HepG2 (cell line): ENCODE measurements around the gene TNFSF12. TPM values are rescaled to one million over a fixed set of nuclear protein-coding genes. Genes with fewer than 3 reads are reported as not detected.
A peak's percentile ranks its signal among the peaks of the same experiment; 100 is the strongest.

Experiments used
- CREBL2 ChIP-seq: sonication (generic); formaldehyde crosslinking; IDR thresholded peaks from 2 replicates; pipeline ENCODE4 v1.8.1; 2023; ENCODE audit warnings: missing genetic modification reagents, mild to moderate bottlenecking, borderline replicate concordance
- GABPA ChIP-seq, 2 experiments: IDR thresholded peaks; 2 replicates each; pipeline ENCODE4 v1.6.1; 2011 to 2016; ENCODE audit warnings: low read depth in 2 of 2, low read length in 1 of 2, missing biosample characterization in 1 of 2, missing genetic modification characterization in 1 of 2
- GABPB1 ChIP-seq: IDR thresholded peaks from 2 replicates; pipeline ENCODE4 v1.6.1; 2016; ENCODE audit warnings: mild to moderate bottlenecking, missing genetic modification reagents, moderate library complexity, missing compliant biosample characterization
- GATAD1 ChIP-seq: IDR thresholded peaks from 2 replicates; pipeline ENCODE4 v1.6.1; 2016; ENCODE audit warnings: missing genetic modification reagents, missing compliant biosample characterization
- GMEB1 ChIP-seq: sonication (generic); formaldehyde crosslinking; IDR thresholded peaks from 2 replicates; pipeline ENCODE4 v1.5.1; 2020; ENCODE audit warnings: missing genetic modification reagents, mild to moderate bottlenecking, borderline replicate concordance
- HBP1 ChIP-seq: IDR thresholded peaks from 2 replicates; pipeline ENCODE4 v1.6.1; 2016; ENCODE audit warnings: low read depth, control low read depth
- HINFP ChIP-seq: sonication (generic); formaldehyde crosslinking; IDR thresholded peaks from 2 replicates; pipeline ENCODE4 v1.4.0; 2020; ENCODE audit warnings: low read depth, mild to moderate bottlenecking, missing genetic modification reagents
- IKZF5 ChIP-seq: IDR thresholded peaks from 2 replicates; pipeline ENCODE4 v1.6.1; 2018; ENCODE audit warnings: missing genetic modification reagents, mild to moderate bottlenecking, missing compliant biosample characterization
- KDM2A ChIP-seq: sonication (generic); formaldehyde crosslinking; IDR thresholded peaks from 2 replicates; pipeline ENCODE4 v1.4.0; 2020; ENCODE audit warnings: low read depth, missing genetic modification reagents, borderline replicate concordance
- NFKBIZ ChIP-seq: IDR thresholded peaks from 2 replicates; pipeline ENCODE4 v1.6.1; 2018; ENCODE audit warnings: missing genetic modification reagents, missing compliant biosample characterization
- POGZ ChIP-seq: sonication (generic); formaldehyde crosslinking; IDR thresholded peaks from 2 replicates; pipeline ENCODE4 v1.4.0; 2020; ENCODE audit warnings: mild to moderate bottlenecking, missing genetic modification reagents
- RARA ChIP-seq: IDR thresholded peaks from 2 replicates; pipeline ENCODE4 v1.6.1; 2016; ENCODE audit warnings: missing genetic modification reagents, missing compliant biosample characterization
- SALL1 ChIP-seq: sonication (generic); formaldehyde crosslinking; IDR thresholded peaks from 2 replicates; pipeline ENCODE4 v1.8.0; 2022; ENCODE audit warnings: mild to moderate bottlenecking, missing genetic modification reagents
- SOX13 ChIP-seq, 3 experiments: fragments of 450-650 bp in 1 of 3; sonication (generic) in 1 of 3; formaldehyde crosslinking in 1 of 3; IDR thresholded peaks in 2 of 3; conservative IDR thresholded peaks in 1 of 3; 2 replicates each; pipeline versions ENCODE4 v1.5.0 to v1.6.1; 2016 to 2020; ENCODE audit warnings: antibody characterized with exemption in 1 of 3, mild to moderate bottlenecking in 1 of 3, missing compliant biosample characterization in 1 of 3, missing genetic modification reagents in 1 of 3, moderate library complexity in 1 of 3
- SP1 ChIP-seq, 2 experiments: fragments of 450-650 bp in 1 of 2; sonication (generic) in 1 of 2; formaldehyde crosslinking in 1 of 2; IDR thresholded peaks; 2 replicates each; pipeline versions ENCODE4 v1.4.0 to v1.6.1; 2016 to 2020; ENCODE audit warnings: missing genetic modification reagents in 1 of 2
- ZBTB26 ChIP-seq: IDR thresholded peaks from 2 replicates; pipeline ENCODE4 v1.6.1; 2016; ENCODE audit warnings: missing compliant biosample characterization, missing genetic modification reagents, borderline replicate concordance
- ZC3H13 ChIP-seq: sonication (generic); formaldehyde crosslinking; IDR thresholded peaks from 2 replicates; pipeline ENCODE4 v1.8.1; 2023; ENCODE audit warnings: mild to moderate bottlenecking, missing genetic modification reagents, moderate library complexity
- ZEB1 ChIP-seq: IDR thresholded peaks from 2 replicates; pipeline ENCODE4 v1.6.1; 2012; ENCODE audit warnings: mild to moderate bottlenecking, low read depth, inconsistent platforms; ENCODE audit not compliant: insufficient replicate concordance
- ZNF572 ChIP-seq: sonication (generic); formaldehyde crosslinking; IDR thresholded peaks from 2 replicates; pipeline ENCODE4 v1.5.1; 2020; ENCODE audit warnings: mild to moderate bottlenecking, missing genetic modification reagents
- ZNF746 ChIP-seq: sonication (generic); formaldehyde crosslinking; IDR thresholded peaks from 2 replicates; pipeline ENCODE4 v1.8.0; 2022; ENCODE audit warnings: mild to moderate bottlenecking, missing genetic modification reagents
- polyA plus RNA-seq, 8 experiments: library from polyadenylated mRNA; depleted of rRNA in 3 of 8; stranded (reverse) in 7 of 8; unstranded in 1 of 8; fragments of >200 nt; fragmentation: Illumina TruSeq in 4 of 8; extraction: Trizol in 4 of 8; gene quantifications; 2 replicates each; pipeline versions ENCODE4 v1.2.1 to v1.2.3, GENCODE V29; 2011 to 2016; ENCODE audit warnings: low read depth in 4 of 8, missing spikeins in 1 of 8, mixed read lengths in 1 of 8; ENCODE audit not compliant: insufficient read depth in 1 of 8
- total RNA-seq, 5 experiments: library from RNA; depleted of rRNA; stranded (reverse); fragments of >200 nt; fragmentation: Illumina TruSeq; extraction: Trizol; gene quantifications; 2 replicates each; pipeline ENCODE4 v1.2.3, GENCODE V29; 2016; ENCODE audit warnings: low read depth in 1 of 5

Gene TNFSF12
- total and polyA plus RNA-seq, 2 of the 13 experiments (the other 11 are each of a cell fraction or from before 2014, with no cell fraction given), result 0.93 to 7.2 TPM

GRCh38 chr17:7557775-7558543 is 9.1 kb downstream of the TNFSF12 start (continued):
- TF ChIP-seq IKZF5 (CRISPR knock-in tag) (no peak), GABPB1 (CRISPR knock-in tag) (peak; percentile 72), SOX13 (IDR thresholded peaks at IDR 0.05) (no peak), SOX13 (CRISPR knock-in tag; conservative IDR thresholded peaks at IDR 0.05 in 1 of 2, IDR thresholded peaks at IDR 0.05 in 1 of 2) (peak in 1 of 2 experiments; percentile 18; a peak in 1 of 4 replicates), GATAD1 (CRISPR knock-in tag) (peak; percentile 13; the same call in 1 of the 2 replicates), NFKBIZ (CRISPR knock-in tag) (peak; percentile 41; the same call in 1 of the 2 replicates), ZEB1 (peak; percentile 41), POGZ (peak; percentile 25; the same call in 1 of the 2 replicates), RARA (CRISPR knock-in tag) (peak; percentile 32; the same call in 1 of the 2 replicates), SALL1 (peak; percentile 46), HBP1 (CRISPR knock-in tag) (0 out of 2 replicates have a peak, but pooled peaks have one; percentile 40), HINFP (CRISPR knock-in tag) (peak; percentile 55; the same call in 1 of the 2 replicates), ZNF746 (CRISPR knock-in tag) (peak; percentile 50; the same call in 1 of the 2 replicates), ZNF572 (CRISPR knock-in tag) (no peak), ZBTB26 (CRISPR knock-in tag) (no peak), KDM2A (CRISPR knock-in tag) (peak; percentile 71; the same call in 1 of the 2 replicates), CREBL2 (CRISPR knock-in tag) (no peak), GMEB1 (0 out of 2 replicates have a peak, but pooled peaks have one; percentile 14), GABPA (IDR thresholded peaks at IDR 0.05; ENCODE audit: low read depth, low read length) (no peak), GABPA (CRISPR knock-in tag; IDR thresholded peaks at IDR 0.05; ENCODE audit: low read depth) (peak; percentile 24; the same call in 1 of the 2 replicates), ZC3H13 (CRISPR knock-in tag) (peak; percentile 78; the same call in 1 of the 2 replicates), SP1 (IDR thresholded peaks at IDR 0.05) (no peak), SP1 (CRISPR knock-in tag; IDR thresholded peaks at IDR 0.05) (peak; percentile 31; the same call in 1 of the 2 replicates)
